ENCODE results near the gene PIGK. TPM values are rescaled to one million over a fixed set of nuclear protein-coding genes. Genes with fewer than 3 reads are reported as not detected.

Gene PIGK
- total RNA-seq, 4 donors from 2014 or later, result 9.0 to 12.6 (median 11.2) TPM

- DNase-seq (no peak), ATAC-seq (no peak)
- H3K9me3 ChIP-seq, result peaks cover 0 to 7% (median 0%) of the 10 kb centered on the region in 3 donors
- intact Hi-C loops (cut with DNase I; ENCODE audit: low total_unique reads), result no loop called here
- in situ Hi-C loops (cut with MboI; ENCODE audit: low sequenced_read_pairs in 4 of 4), result loop anchor here in 2 of 4 donors (25.0 kb wide), 2 partner anchors 381 to 956 kb away; no protein-coding TSS in a partner anchor
- H3K27me3 ChIP-seq, result no peaks in the 10 kb centered on the region
- no peak for TF ChIP-seq POLR2A (IDR thresholded peaks at IDR 0.05)
- TF ChIP-seq, protein P1, sequence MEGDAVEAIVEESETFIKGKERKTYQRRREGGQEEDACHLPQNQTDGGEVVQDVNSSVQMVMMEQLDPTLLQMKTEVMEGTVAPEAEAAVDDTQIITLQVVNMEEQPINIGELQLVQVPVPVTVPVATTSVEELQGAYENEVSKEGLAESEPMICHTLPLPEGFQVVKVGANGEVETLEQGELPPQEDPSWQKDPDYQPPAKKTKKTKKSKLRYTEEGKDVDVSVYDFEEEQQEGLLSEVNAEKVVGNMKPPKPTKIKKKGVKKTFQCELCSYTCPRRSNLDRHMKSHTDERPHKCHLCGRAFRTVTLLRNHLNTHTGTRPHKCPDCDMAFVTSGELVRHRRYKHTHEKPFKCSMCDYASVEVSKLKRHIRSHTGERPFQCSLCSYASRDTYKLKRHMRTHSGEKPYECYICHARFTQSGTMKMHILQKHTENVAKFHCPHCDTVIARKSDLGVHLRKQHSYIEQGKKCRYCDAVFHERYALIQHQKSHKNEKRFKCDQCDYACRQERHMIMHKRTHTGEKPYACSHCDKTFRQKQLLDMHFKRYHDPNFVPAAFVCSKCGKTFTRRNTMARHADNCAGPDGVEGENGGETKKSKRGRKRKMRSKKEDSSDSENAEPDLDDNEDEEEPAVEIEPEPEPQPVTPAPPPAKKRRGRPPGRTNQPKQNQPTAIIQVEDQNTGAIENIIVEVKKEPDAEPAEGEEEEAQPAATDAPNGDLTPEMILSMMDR (IDR thresholded peaks at IDR 0.05 in 4 of 5, conservative IDR thresholded peaks at IDR 0.05 in 1 of 5), result no peak
- H3K27ac ChIP-seq, result no peak overlapping the region
- no peak overlapping the region for H3K4me3 ChIP-seq
- H3K36me3 ChIP-seq, result peaks cover 0 to 12% of the 10 kb centered on the region in 2 donors
- H3K4me1 ChIP-seq, result no peaks in the 10 kb centered on the region
Observed at GRCh38 chr1:77156214-77156613, 63.0 kb downstream of the PIGK start.

GRCh38 chr1:77146270-77146669 lies 73.0 kb downstream of the PIGK start:
- DNase-seq, result no peak
- H3K27me3 ChIP-seq, result no peaks in the 10 kb centered on the region
- in situ Hi-C loops (cut with MboI; ENCODE audit: low sequenced_read_pairs in 4 of 4), result loop anchor here in 1 of 4 donors (10.0 kb wide), 1 partner anchor 389 kb away; no protein-coding TSS in a partner anchor
- ATAC-seq, result no peak
- intact Hi-C loops (cut with DNase I; ENCODE audit: low total_unique reads), result loop anchor here (5.0 kb wide), 2 partner anchors 386 to 536 kb away; partner anchors contain the start of gene ZZZ3
- H3K9me3 ChIP-seq, result no peaks in the 10 kb centered on the region
- no peaks in the 10 kb centered on the region for H3K4me1 ChIP-seq
- TF ChIP-seq, protein P1 (IDR thresholded peaks at IDR 0.05 in 4 of 5, conservative IDR thresholded peaks at IDR 0.05 in 1 of 5), result no peak
- no peak for TF ChIP-seq POLR2A (IDR thresholded peaks at IDR 0.05)
- no peak overlapping the region for H3K27ac ChIP-seq
- H3K4me3 ChIP-seq, result no peak overlapping the region
- no peaks in the 10 kb centered on the region for H3K36me3 ChIP-seq

DNA sequence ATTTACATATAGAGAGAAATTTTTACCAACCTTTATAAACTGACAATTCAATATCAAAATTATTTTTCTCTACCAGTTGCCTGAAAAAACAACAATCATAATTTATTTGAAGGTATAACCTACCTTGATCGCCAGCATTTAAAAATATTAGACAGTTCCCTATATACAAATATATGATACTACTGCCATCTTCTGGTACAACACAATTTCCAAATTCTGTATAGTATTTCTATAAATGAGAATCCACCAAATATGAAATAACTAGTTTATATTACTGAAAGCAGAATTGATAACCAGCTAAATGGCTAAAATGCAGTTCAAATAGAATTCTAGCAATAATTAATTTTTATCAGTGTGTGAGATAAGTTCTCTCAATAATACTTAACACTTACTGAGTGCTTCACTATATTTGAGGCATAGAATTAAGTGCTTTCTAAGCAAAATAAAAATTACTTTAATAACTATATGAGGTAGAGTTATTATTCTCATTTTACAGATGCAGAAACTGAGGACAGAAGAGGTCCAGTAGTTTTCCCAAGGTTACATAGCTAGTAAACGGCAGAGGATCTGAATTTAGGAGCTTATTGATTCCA lies 75.6 kb downstream of the PIGK start:
- intact Hi-C loops (cut with DNase I; ENCODE audit: low total_unique reads) (no loop called here), in situ Hi-C loops (cut with MboI; ENCODE audit: low sequenced_read_pairs in 4 of 4) (loop anchor here in 1 of 4 donors (10.0 kb wide), 1 partner anchor 391 kb away; no protein-coding TSS in a partner anchor)

GRCh38 chr1:77139389-77139788 lies 79.8 kb downstream of the PIGK start:
- Histone ChIP-seq H3K36me3 (no peaks in the 10 kb centered on the region), H3K27ac (no peak overlapping the region), H3K27me3 (no peaks in the 10 kb centered on the region), H3K9me3 (no peaks in the 10 kb centered on the region), H3K4me1 (no peaks in the 10 kb centered on the region), H3K4me3 (no peak overlapping the region)
- no peak for DNase-seq
- no peak for ATAC-seq
- in situ Hi-C loops (cut with MboI; ENCODE audit: low sequenced_read_pairs in 4 of 4) (no loop called here), intact Hi-C loops (cut with DNase I; ENCODE audit: low total_unique reads) (no loop called here)
- TF ChIP-seq, protein P1 (IDR thresholded peaks at IDR 0.05 in 4 of 5, conservative IDR thresholded peaks at IDR 0.05 in 1 of 5), result no peak
- TF ChIP-seq POLR2A (IDR thresholded peaks at IDR 0.05), result no peak

More for the DNA sequence above, 75.6 kb downstream of the PIGK start:
- no peaks in the 10 kb centered on the region for H3K36me3 ChIP-seq
- H3K9me3 ChIP-seq, result no peaks in the 10 kb centered on the region
- no peak overlapping the region for H3K27ac ChIP-seq
- no peaks in the 10 kb centered on the region for H3K4me1 ChIP-seq
- H3K4me3 ChIP-seq, result no peak overlapping the region
- no peak for ATAC-seq
- DNase-seq, result no peak
- H3K27me3 ChIP-seq, result no peaks in the 10 kb centered on the region
- TF ChIP-seq, protein P1 (IDR thresholded peaks at IDR 0.05 in 4 of 5, conservative IDR thresholded peaks at IDR 0.05 in 1 of 5), result peak in 2 of 5 experiments; percentile 4 to 18
- no peak for TF ChIP-seq POLR2A (IDR thresholded peaks at IDR 0.05)
